Posterior vena cava (tissue), 2 donors: ENCODE results near the gene SLC49A4. TPM values are rescaled to one million over a fixed set of nuclear protein-coding genes. Genes with fewer than 3 reads are reported as not detected.

Experiments used
- DNase-seq: peaks from one replicate; pipeline ENCODE4 v3.0.0-alpha.2; 2020; ENCODE audit warnings: low spot score
- intact Hi-C, 2 donors: fragments of 100-400 bp; cut with DNase I; formaldehyde crosslinking; loops; one replicate each; pipeline versions ENCODE4 v1.14.1 to v1.14.2; 2022 to 2023
- total RNA-seq, 2 donors: library from RNA; stranded (reverse); fragmentation: NEBNext Ultra II Directional; extraction: Animal tissue kit (Norgen Biotek cat#: 25700); gene quantifications; one replicate each; pipeline ENCODE4 v1.2.1, GENCODE V29; 2021
- donor health status: DM: yes; HTN: yes; CAD: no.
- donor health status: DM: yes; HTN: yes; CAD: no.

The SLC49A4 gene
- total RNA-seq, 2 donors from 2014 or later: 7.0 to 7.5 TPM

GRCh38 chr3:122828281-122828680 is 33.4 kb downstream of the SLC49A4 start:
- DNase-seq: no peak
- intact Hi-C loops: no loop called here

- no peak for DNase-seq
- intact Hi-C loops: no loop called here
Measured at GRCh38 chr3:122835590-122835989, 40.7 kb downstream of the SLC49A4 start.

- intact Hi-C loops: no loop called here
- no peak for DNase-seq
Measured at GRCh38 chr3:122843604-122844003, 48.7 kb downstream of the SLC49A4 start.

GRCh38 chr3:122857019-122857418 is 62.1 kb downstream of the SLC49A4 start:
- no peak for DNase-seq
- intact Hi-C loops: no loop called here

- intact Hi-C loops: no loop called here
- DNase-seq: no peak
Measured at GRCh38 chr3:122858373-122858772, 63.5 kb downstream of the SLC49A4 start.

- DNase-seq: no peak
- intact Hi-C loops: no loop called here
Measured at GRCh38 chr3:122859021-122859805, 64.3 kb downstream of the SLC49A4 start.

GRCh38 chr3:122862381-122862780 is 67.5 kb downstream of the SLC49A4 start:
- intact Hi-C loops: no loop called here
- no peak for DNase-seq

- intact Hi-C loops: no loop called here
- no peak for DNase-seq
Measured at GRCh38 chr3:122864498-122864897, 69.6 kb downstream of the SLC49A4 start.

- intact Hi-C loops: no loop called here
- no peak for DNase-seq
Measured at GRCh38 chr3:122868322-122868721, 73.5 kb downstream of the SLC49A4 start.

GRCh38 chr3:122873741-122874515 is 79.1 kb downstream of the SLC49A4 start:
- intact Hi-C loops: loop anchor here in 1 of 2 donors (5.0 kb wide), 1 partner anchor 328 kb away; the partner anchor contains the start of gene SEC22A
- no peak for DNase-seq

GRCh38 chr3:122875547-122876127 is 80.8 kb downstream of the SLC49A4 start:
- intact Hi-C loops: no loop called here
- DNase-seq: no peak

GRCh38 chr3:122880173-122880572 is 85.3 kb downstream of the SLC49A4 start:
- DNase-seq: no peak
- intact Hi-C loops: no loop called here

- intact Hi-C loops: no loop called here
- DNase-seq: no peak
Measured at GRCh38 chr3:122880624-122881023, 85.8 kb downstream of the SLC49A4 start.

- intact Hi-C loops: loop anchor here in 1 of 2 donors (1.0 kb wide), 1 partner anchor 24 kb away; no protein-coding TSS in a partner anchor
- DNase-seq: no peak
Measured at GRCh38 chr3:122882361-122882947, 87.6 kb downstream of the SLC49A4 start.

GRCh38 chr3:122886251-122886650 is 91.4 kb downstream of the SLC49A4 start:
- no peak for DNase-seq
- intact Hi-C loops: no loop called here

GRCh38 chr3:122886946-122887345 is 92.1 kb downstream of the SLC49A4 start:
- intact Hi-C loops: no loop called here
- DNase-seq: no peak

- intact Hi-C loops: no loop called here
- peak; percentile 91 for DNase-seq
Measured at GRCh38 chr3:122890077-122890719, 95.3 kb downstream of the SLC49A4 start.

- no peak for DNase-seq
- intact Hi-C loops: no loop called here
Measured at GRCh38 chr3:122890720-122891220, 95.9 kb downstream of the SLC49A4 start.
